Medulla oblongata (tissue), 1 donor: ENCODE results near the gene ARSA.
A peak's percentile ranks its signal among the peaks of the same experiment; 100 is the strongest.

Experiments used
- DNase-seq: peaks from one replicate; pipeline ENCODE4 v3.0.0-alpha.2; 2015; ENCODE audit errors: extremely low spot score

Gene ARSA

DNA sequence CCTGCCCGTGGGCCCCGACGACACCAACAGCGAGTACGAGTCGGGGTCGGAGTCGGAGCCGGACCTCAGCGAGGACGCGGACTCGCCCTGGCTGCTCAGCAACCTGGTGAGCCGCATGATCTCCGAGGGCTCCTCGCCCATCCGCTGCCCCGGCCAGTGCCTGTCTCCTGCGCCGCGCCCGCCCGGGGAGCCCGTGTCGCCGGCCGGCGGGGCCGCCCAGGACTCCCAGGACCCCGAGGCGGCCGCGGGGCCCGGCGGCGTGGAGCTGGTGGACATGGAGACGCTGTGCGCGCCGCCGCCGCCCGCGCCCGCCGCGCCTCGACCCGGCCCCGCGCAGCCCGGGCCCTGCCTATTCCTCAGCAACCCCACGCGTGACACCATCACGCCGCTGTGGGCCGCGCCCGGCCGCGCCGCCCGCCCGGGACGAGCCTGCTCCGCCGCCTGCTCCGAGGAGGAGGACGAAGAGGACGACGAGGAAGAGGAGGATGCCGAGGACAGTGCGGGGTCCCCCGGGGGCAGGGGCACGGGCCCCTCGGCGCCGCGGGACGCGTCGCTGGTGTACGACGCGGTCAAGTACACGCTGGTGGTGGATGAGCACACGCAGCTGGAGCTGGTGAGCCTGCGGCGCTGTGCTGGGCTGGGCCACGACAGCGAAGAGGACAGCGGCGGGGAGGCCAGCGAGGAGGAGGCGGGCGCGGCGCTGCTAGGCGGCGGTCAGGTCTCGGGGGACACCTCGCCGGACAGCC, 23.5 kb downstream of the ARSA start:
- no peak for DNase-seq

- DNase-seq = no peak
Observed at GRCh38 chr22:50603511-50604255, 24.3 kb downstream of the ARSA start.

DNA sequence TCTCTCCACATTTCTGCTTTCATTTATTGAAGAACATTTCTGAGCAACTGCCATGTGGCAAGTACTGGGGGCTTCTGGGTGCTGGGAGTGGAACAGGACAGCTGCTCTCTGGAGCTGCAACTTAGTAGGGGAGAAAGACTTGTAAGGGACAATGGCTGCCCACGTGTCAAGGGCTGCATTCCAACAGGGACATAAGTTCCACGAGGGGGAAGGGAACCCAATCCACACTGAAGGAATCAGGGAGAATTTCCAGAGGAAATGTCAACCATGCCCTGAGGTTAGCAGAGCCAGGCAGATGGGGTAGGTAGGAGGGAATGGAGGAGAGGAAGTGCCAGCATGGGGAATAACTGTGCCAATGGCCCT, 25.6 kb downstream of the ARSA start:
- DNase-seq = no peak

DNA sequence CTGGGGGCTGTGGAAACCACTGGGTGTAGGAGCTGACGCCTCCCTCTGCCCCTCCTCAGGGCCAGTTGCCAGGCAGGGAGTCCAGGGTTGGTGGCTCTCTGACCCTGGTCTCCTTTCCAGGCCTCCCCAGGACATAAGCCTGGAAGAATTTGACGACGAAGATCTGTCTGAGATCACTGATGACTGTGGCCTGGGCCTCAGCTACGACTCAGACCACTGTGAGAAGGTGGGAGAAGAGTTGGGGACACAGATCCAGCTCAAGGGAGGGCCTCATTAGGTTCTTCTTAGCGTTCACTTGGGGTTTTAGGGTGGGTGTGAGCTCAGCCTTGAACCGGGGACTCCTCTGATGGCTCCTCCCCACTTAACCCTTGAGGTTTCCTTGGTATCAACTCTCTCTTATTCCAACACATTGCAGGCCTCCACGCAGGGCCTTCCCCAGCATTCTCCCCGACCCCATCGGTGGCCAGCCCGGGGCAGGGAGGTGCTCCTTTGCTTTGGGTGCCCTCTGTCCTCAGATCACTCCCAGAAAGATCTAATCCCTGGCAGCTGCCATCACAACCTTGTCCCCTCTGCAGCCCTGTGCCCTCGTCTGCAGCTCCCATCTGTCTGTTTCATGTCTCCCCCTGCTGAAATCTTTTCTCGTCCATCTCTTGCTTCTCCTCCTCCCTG, 26.1 kb downstream of the ARSA start:
- DNase-seq = no peak

DNA sequence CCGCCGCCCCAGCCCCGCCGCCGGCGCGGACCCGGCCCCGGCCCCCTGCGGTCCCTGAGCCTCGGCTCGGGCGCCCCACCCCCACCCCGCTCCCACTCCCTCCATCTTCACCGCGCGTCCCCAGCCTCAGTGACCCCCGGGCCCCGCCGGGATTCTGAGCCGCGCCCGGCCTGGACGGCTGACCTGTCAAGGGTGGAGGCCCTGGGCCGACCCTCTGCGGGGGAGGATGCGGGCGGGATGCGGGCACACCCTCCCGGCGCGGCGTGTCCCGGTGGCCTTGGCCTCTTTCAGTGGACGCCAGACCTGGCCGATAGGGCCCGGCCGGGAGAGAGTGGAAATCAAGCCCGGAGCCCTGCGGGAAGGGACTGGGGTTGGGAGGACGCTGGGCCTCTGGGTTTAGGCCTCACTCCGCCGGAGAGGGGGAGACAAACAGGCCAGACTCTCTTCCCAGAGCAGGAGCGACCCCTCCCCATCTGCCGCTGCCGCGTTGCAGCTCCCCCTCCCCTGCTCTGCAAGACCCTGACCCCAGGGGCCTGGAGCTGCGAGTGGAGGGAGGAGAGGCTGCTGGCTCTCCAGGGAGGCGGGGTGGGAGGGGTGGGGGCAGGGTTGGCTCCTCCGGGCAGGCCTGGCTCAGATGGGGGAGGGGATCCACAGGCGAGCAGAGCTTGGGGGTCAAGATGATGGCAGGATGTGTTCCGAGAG, 26.8 kb downstream of the ARSA start:
- no peak for DNase-seq

GRCh38 chr22:50600538-50600937, 27.4 kb downstream of the ARSA start, which contains the start of gene MAPK8IP2:
TSS of gene MAPK8IP2 (plus strand) at chr22:50600793. CDS start at chr22:50600819, 26 bp downstream.
- no peak for DNase-seq

DNA sequence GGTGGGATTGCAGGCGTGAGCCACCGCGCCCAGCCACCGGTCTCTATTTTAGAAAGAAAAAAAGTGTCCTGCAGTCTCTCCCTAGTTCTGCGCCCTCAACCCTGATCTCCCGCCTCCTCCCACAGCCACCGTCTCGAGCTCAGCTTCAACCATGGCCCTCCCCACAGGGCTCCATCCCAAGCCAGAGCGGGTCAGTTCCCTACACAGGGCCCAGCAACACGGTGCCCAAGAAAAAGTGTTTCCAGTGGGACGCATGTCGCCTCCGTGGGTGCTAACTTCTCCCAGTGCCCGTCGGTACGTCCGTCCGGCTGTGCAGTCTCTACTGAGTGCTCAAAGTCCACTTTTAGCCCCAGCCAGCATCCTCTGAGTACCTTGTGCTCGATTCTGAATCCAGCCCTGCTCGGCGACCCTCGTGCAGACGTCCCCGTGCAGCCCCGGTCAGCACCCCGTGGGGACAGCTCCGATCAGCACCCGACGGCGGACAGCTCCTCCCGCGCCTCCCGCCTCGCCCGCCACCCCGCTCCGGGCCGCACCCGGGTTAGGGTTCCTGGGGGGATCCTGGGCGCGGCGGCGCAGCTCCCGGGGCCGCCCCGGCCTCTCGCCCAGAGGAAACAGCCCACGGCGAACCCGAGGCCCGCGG, 28.0 kb downstream of the ARSA start:
- DNase-seq = no peak

- DNase-seq = no peak
Observed at GRCh38 chr22:50597097-50597496, 30.9 kb downstream of the ARSA start.

GRCh38 chr22:50595189-50595588, 32.8 kb downstream of the ARSA start:
- DNase-seq = no peak

DNA sequence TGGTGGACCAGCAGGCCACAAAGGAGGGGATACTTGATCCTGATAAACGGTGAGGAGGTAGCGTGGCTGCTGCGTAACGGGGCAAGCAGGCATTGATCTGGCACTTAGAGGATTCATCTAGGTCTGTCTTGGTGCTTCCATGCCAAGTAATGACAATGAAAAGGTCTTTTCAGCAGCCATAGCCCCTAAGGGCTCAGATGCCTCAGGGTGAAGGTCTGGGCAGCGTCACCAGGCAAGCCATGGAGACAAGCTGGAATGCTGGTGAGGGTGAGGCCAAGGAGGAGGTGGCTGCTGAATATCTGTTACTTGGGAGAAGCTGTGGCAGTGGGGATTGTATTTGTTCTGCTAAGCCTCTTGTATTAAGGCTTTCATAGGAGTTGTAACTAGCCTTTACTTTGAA, 40.5 kb downstream of the ARSA start:
- DNase-seq = no peak

DNA sequence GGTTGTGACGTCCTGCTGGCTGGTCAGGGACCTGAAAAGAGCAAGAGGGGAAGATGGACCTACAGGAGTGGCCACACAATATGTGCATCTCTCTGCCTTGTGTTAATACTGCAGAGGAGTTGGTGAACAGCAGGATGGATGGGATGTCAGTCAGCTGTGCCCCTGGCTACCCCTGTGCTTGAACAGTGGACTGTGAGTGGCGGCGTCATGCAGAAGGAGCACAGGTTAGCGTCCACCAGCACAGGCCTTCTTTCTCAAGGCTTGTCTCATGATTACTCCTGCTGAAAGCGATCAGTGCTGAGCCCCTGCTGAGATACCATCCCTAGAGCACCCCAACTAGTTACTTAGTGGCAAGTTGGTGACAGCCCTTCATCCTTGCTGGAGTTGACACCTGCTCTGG, 41.5 kb downstream of the ARSA start:
- DNase-seq = no peak

DNA sequence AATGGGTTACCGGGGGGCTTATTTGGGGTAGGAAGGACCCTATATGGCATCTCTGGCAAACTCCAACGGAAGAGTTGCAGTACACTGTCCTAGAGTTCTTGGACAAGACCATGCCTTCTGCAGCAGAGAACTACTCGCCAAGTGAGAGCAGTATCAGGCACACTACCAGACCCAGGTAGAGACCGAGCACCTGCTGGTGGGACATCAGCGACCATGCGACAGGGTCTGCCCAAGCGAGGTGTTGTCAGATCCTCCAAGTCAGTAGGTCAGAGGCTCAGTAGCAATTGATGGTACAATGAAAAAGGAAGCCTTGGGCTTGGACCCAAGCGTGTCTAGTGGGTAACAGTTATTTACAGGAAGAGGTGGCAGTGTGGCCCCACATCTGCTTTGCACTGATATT, 42.2 kb downstream of the ARSA start:
- no peak for DNase-seq

- no peak for DNase-seq
Observed at GRCh38 chr22:50585238-50585637, 42.7 kb downstream of the ARSA start.

- no peak for DNase-seq
Observed at GRCh38 chr22:50584106-50585096, 43.6 kb downstream of the ARSA start.

DNA sequence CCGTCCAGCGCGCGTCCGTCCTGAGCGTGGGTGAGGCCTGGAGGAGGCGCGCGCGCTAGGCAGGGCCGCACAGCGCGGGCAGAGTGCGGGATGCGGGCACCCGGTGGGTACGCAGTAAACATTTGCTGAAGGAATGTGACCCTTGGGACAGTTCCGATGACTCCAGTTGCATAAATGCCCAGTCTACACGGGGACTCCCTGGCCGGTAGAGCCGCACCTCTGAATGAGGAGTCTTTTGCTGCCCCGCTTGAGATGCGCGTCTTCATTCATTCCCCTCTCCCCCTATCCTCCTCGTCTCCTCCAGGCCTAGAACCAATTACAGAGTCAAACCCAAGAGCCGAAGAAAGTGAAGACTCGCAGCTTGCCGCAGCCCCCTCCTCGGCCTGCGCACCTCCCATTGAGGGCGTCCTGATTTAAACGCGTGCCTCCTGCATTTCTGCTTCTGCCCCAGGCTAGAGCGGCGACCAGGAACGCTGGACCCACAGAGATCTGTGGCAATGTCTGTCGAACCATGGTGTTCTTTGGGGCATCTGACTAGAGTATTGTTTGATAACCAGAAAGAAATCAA, 44.6 kb downstream of the ARSA start:
- no peak for DNase-seq

DNA sequence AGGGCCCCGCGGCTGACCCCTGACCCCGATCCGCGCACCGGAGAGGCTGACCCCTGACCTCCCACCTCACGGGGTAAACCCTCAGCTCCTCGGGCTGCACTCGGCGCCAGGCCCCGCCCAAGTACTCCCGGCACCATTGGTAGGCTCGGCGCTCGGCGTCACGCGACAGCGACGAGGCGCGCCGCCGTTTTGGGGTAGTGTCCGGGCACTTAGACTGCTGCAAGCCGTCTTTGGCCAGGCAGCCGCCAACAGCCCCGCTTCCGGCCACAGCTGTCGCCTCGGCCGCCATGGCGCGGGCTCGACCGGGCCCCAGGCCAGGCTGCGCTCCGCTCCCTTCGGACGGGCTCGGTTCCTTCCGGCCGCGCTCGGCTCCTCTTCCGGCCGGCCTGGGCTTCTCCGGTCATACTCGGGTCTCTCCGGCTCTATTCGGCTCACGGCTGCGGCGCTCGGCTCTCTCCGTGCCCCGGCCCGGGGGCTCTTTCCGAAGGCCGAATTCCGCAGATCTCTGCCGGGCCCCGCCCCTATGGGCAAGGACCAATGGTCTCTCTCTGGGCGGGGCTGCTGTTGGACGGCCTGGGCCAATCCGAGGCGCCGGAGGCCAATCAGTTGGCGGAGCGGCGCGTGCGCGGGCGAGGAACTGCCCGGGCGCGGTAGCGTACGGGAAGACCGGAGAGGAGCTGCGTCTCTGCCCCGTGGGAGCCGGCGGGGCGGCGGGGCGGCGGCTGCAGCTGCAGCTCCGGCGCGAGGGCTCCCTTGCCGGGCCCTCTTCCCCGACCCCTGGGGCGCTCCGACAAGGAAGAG, 45.3 kb downstream of the ARSA start, which contains the start of gene CHKB:
Gene CHKB, minus strand, starts transcription at position 357 of the 801 bp plus-strand sequence. Its CDS starts 68 bp downstream, at position 289.
- DNase-seq = peak; percentile 99

- DNase-seq = no peak
Observed at GRCh38 chr22:50581950-50582492, 45.9 kb downstream of the ARSA start.

DNA sequence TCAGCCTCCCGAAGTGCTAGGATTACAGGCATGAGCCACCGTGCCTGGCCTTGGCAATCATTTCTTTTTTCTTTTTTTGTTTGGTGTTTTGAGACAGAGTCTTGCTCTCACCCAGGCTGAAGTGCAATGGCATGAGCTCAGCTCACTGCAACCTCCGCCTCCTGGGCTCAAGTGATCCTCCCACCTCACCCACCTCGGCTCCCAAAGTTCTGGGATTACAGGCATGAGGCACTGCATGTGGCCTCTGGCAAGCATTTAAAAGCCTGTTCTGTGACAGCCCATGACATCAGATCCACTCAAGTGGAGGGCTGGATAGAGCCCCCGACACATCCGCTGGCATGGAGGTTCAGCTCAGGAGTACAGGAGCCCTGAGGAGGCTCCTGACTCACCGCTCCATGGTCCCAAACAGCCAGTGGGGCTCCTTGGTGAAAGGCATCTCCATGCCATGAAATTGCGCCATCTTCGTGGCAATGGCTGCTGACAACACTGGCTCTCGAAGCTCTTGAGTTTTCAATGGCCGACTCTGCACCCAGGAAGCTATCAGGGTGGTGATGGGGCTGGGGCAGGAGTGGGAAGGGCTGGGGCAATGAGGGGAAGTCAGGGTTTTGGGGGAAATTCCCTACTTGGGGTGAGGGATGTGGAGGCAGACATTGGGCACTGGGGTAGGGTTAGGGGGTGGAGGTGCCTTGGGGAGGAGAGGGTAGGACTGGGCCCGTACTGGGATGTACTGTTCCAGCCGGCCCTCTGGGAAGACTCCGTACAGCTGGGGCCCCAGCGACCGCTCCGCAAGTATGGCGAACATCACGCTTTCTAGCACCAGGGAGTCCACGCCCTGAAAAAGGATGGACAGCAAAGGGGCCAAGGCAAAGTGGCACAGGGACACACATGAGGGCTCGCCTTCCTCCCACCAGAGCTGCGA, 46.7 kb downstream of the ARSA start:
- DNase-seq = no peak
